NB4 (cell line): Measurements from ENCODE around the gene ATXN1L.
"Not testable (repeated sequence)": the region's sequence is repeated elsewhere in the genome, so short reads cannot be mapped to it uniquely, and the experiment has no call there.

ENCODE experiments used
- DNase-seq: peaks from one replicate; pipeline ENCODE4 v3.0.0; 2010; ENCODE audit warnings: low read depth
- H3K4me3 ChIP-seq: one replicate; pipeline ENCODE4 v1.5.1; 2011; ENCODE audit warnings: mild to moderate bottlenecking, low read depth, low read length, moderate library complexity
- CTCF ChIP-seq: IDR thresholded peaks from one replicate; pipeline ENCODE4 v1.5.1; 2012; ENCODE audit warnings: low read depth, low read length
- MYC ChIP-seq: IDR thresholded peaks from 2 replicates; pipeline ENCODE4 v1.6.1; 2011; ENCODE audit warnings: low read depth, low read length
- POLR2A ChIP-seq: IDR thresholded peaks from 2 replicates; pipeline ENCODE4 v1.6.1; 2011; ENCODE audit warnings: mild to moderate bottlenecking; ENCODE audit not compliant: insufficient read length; ENCODE audit errors: extremely low read depth
- TF ChIP-seq, protein P1 (sequence below): IDR thresholded peaks from 2 replicates; pipeline ENCODE4 v1.6.1; 2011; ENCODE audit warnings: low read depth, low read length

The ATXN1L gene

GRCh38 chr16:71811261-71811803 lies 34.4 kb upstream of the ATXN1L start:
- no peak overlapping the region for H3K4me3 ChIP-seq
- no peak for DNase-seq
- TF ChIP-seq, protein P1, sequence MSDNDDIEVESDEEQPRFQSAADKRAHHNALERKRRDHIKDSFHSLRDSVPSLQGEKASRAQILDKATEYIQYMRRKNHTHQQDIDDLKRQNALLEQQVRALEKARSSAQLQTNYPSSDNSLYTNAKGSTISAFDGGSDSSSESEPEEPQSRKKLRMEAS, result no peak
- TF ChIP-seq CTCF (no peak), POLR2A (no peak), MYC (no peak)

GRCh38 chr16:71817155-71817500 lies 28.6 kb upstream of the ATXN1L start:
- not testable (repeated sequence) for DNase-seq, H3K4me3 ChIP-seq

DNA sequence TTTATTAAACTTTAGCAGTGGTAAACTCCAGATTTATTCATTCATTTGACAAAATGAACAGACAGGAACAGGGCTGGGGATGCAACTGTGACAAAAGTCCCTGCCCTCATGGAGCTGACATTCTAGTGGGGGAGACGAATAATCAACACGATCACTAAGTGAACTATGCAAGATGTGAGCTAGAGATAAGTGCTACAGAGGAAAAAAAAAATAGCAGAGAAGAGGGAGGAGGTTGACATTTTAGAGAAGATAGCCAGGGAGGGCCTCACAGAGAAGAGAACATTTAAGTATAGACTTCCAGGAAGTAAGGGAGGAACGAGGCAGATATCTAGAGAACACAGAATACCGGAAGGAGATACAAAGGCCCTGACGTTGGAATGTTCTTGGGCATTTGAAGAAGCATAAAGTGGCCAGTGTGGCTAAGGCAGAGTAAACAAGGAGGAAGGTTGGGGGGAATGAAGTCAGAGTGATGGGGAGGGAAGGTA lies 19.2 kb upstream of the ATXN1L start:
- DNase-seq, result no peak
- H3K4me3 ChIP-seq, result no peak overlapping the region
- TF ChIP-seq CTCF (no peak), MYC (no peak), POLR2A (no peak)
- TF ChIP-seq, protein P1, result no peak

DNA sequence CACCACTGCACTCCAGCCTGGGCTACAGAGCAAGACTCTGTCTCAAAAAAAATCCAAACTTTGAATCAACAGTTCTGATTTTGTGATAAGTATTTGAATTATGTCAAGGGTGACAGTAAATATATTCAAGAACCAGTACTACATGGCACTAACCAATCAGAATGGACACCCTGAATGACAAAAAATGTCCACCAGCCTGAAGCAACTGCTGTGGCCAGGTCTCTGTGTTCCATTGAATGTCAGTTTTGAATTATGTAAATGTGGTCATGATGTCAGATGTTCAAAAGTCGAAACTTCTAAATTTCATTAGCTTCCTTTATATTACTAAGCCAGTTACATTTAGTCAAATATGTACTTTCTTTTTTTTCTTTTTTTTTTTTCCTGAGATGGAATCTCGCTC lies 15.4 kb upstream of the ATXN1L start:
- TF ChIP-seq, protein P1, result no peak
- TF ChIP-seq POLR2A (no peak), MYC (no peak), CTCF (no peak)
- no peak overlapping the region for H3K4me3 ChIP-seq
- no peak for DNase-seq

- not testable (repeated sequence) for DNase-seq, H3K4me3 ChIP-seq
Measured at GRCh38 chr16:71831698-71832097, 14.1 kb upstream of the ATXN1L start.

GRCh38 chr16:71832112-71832511 lies 13.7 kb upstream of the ATXN1L start:
- DNase-seq, result not testable (repeated sequence)

DNA sequence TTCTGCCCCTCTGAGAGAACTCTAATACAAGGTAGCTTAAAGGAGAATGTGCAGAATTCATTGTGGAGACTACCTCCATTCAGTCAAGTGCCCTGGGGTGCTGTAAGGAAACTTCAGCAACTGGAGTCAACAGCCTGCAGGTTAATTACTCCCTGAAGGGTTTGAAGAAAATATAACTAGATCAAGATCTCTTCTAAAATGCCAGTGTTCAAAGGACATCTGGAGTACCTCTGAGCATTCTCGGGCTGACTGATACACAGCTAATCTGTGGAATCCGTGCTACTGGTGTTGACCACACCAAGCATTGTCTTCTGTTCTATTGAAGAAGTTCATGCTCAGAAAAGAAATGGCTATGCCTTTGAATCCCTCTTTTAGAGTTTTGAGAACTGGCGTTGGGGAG lies 11.5 kb upstream of the ATXN1L start:
- H3K4me3 ChIP-seq, result no peak overlapping the region
- TF ChIP-seq MYC (no peak), CTCF (no peak), POLR2A (no peak)
- TF ChIP-seq, protein P1, result no peak
- DNase-seq, result no peak

More at GRCh38 chr16:71832112-71832511, 13.7 kb upstream of the ATXN1L start:
- not testable (repeated sequence) for H3K4me3 ChIP-seq

DNA sequence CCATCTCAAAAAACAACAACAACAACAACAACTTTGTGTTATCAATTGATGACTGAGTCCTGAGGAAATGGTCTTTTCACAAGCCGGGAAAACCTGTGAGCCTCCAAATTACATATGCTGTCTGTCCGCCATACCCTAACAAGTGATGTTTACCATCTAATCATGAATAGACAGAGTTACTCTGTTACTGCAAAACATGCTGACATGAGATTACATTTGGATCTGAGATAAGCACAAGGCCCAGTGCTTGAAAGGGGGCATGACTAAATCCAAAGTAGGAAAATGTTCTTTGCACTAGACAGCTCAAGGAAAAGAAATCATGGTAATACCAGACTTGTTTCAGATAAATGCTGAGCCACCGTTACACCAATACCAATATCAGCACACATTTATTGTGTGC lies 8.6 kb upstream of the ATXN1L start:
- DNase-seq, result no peak
- no peak overlapping the region for H3K4me3 ChIP-seq
- TF ChIP-seq POLR2A, result no peak
- TF ChIP-seq, protein P1, result no peak
- TF ChIP-seq CTCF, result no peak
- no peak for TF ChIP-seq MYC
